Mesenchymal stem cell (in vitro differentiated cells and primary cell): ENCODE results near the gene UCN2.

Experiments
- DNase-seq: peaks from one replicate; pipeline ENCODE4 v3.0.0-alpha.2; 2013
- H2AFZ ChIP-seq: one replicate; pipeline ENCODE4 v1.6.1; 2013; ENCODE audit warnings: low read depth, mild to moderate bottlenecking, control low read depth, inconsistent platforms, low read length, moderate library complexity
- H2AK5ac ChIP-seq: 2 replicates; pipeline ENCODE4 v1.6.1; 2013; ENCODE audit warnings: low read length, moderate library complexity, mild to moderate bottlenecking, inconsistent platforms; ENCODE audit not compliant: severe bottlenecking
- H2BK120ac ChIP-seq: one replicate; pipeline ENCODE4 v1.6.1; 2013; ENCODE audit warnings: low read depth, mild to moderate bottlenecking, inconsistent platforms, low read length, moderate library complexity
- H2BK12ac ChIP-seq, 2 experiments: one replicate each; pipeline ENCODE4 v1.6.1; 2013; ENCODE audit warnings: inconsistent platforms in 2 of 2, low read length in 2 of 2, mild to moderate bottlenecking in 2 of 2, moderate library complexity in 2 of 2, control low read depth in 1 of 2
- H2BK15ac ChIP-seq: one replicate; pipeline ENCODE4 v1.6.1; 2013; ENCODE audit warnings: mild to moderate bottlenecking, low read depth, inconsistent platforms; ENCODE audit not compliant: poor library complexity, severe bottlenecking
- H2BK5ac ChIP-seq: 2 replicates; pipeline ENCODE4 v1.6.1; 2013; ENCODE audit warnings: low read depth, mild to moderate bottlenecking, low read length, control low read depth, inconsistent platforms; ENCODE audit not compliant: poor library complexity, severe bottlenecking
- H3K14ac ChIP-seq, 2 experiments: one replicate each; pipeline ENCODE4 v1.6.1; 2013; ENCODE audit warnings: inconsistent platforms in 2 of 2, low read length in 2 of 2, control low read depth in 1 of 2, mild to moderate bottlenecking in 1 of 2, moderate library complexity in 1 of 2
- H3K18ac ChIP-seq, 2 experiments: one replicate each; pipeline ENCODE4 v1.6.1; 2013; ENCODE audit warnings: inconsistent platforms in 2 of 2, low read length in 2 of 2, control low read depth in 1 of 2, low read depth in 1 of 2, mild to moderate bottlenecking in 1 of 2
- H3K23ac ChIP-seq, 2 experiments: one replicate each; pipeline ENCODE4 v1.6.1; 2013; ENCODE audit warnings: inconsistent platforms in 2 of 2, low read length in 2 of 2, mild to moderate bottlenecking in 2 of 2, moderate library complexity in 2 of 2, control low read depth in 1 of 2
- H3K27ac ChIP-seq: 2 replicates; pipeline ENCODE4 v1.5.1; 2013; ENCODE audit warnings: mild to moderate bottlenecking, moderate library complexity, low read length, control low read depth, inconsistent platforms; ENCODE audit not compliant: poor library complexity, severe bottlenecking
- H3K27me3 ChIP-seq, 2 experiments: 2 replicates each; pipeline versions ENCODE4 v1.6.1 to v1.7.0; 2013; ENCODE audit warnings: low read length in 2 of 2, mild to moderate bottlenecking in 2 of 2, moderate library complexity in 2 of 2, control low read depth in 1 of 2, inconsistent platforms in 1 of 2; ENCODE audit not compliant: control insufficient read depth in 1 of 2, insufficient read depth in 1 of 2
- H3K36me3 ChIP-seq, 2 experiments: 2 replicates each; pipeline versions ENCODE4 v1.6.1 to v1.7.0; 2013; ENCODE audit warnings: low read length in 2 of 2, control low read depth in 1 of 2, inconsistent platforms in 1 of 2, low read depth in 1 of 2, mild to moderate bottlenecking in 1 of 2; ENCODE audit not compliant: insufficient read depth in 2 of 2, control insufficient read depth in 1 of 2
- H3K4ac ChIP-seq, 2 experiments: one replicate each; pipeline ENCODE4 v1.6.1; 2013; ENCODE audit warnings: inconsistent platforms in 2 of 2, low read length in 2 of 2, mild to moderate bottlenecking in 2 of 2, moderate library complexity in 2 of 2, control low read depth in 1 of 2, low read depth in 1 of 2
- H3K4me1 ChIP-seq: 2 replicates; pipeline ENCODE4 v1.6.1; 2013; ENCODE audit warnings: low read depth, low read length, control low read depth; ENCODE audit not compliant: control insufficient read depth, insufficient read depth
- H3K4me2 ChIP-seq: 2 replicates; pipeline ENCODE4 v1.6.1; 2013; ENCODE audit warnings: low read length, mild to moderate bottlenecking, inconsistent platforms; ENCODE audit not compliant: poor library complexity, severe bottlenecking
- H3K4me3 ChIP-seq, 2 experiments: 2 replicates each; pipeline versions ENCODE4 v1.5.1 to v1.7.0; 2013; ENCODE audit warnings: low read length in 2 of 2, mild to moderate bottlenecking in 2 of 2, control low read depth in 1 of 2, low read depth in 1 of 2; ENCODE audit not compliant: insufficient read depth in 1 of 2
- H3K79me1 ChIP-seq: replicated peaks from 2 replicates; pipeline ENCODE4 v1.6.1; 2013; ENCODE audit warnings: mild to moderate bottlenecking, control low read depth, low read length, inconsistent platforms; ENCODE audit not compliant: poor library complexity, severe bottlenecking
- H3K9ac ChIP-seq: 2 replicates; pipeline ENCODE4 v1.7.0; 2013; ENCODE audit warnings: mild to moderate bottlenecking, low read length, moderate library complexity
- H3K9me3 ChIP-seq: 2 replicates; pipeline ENCODE4 v1.7.0; 2013; ENCODE audit warnings: mild to moderate bottlenecking, low read length; ENCODE audit not compliant: control insufficient read depth
- H4K8ac ChIP-seq: one replicate; pipeline ENCODE4 v1.6.1; 2013; ENCODE audit warnings: inconsistent platforms, mild to moderate bottlenecking, low read length, moderate library complexity
- H4K91ac ChIP-seq: one replicate; pipeline ENCODE4 v1.6.1; 2013; ENCODE audit warnings: mild to moderate bottlenecking, low read length, inconsistent platforms
- WGBS: methylation state at CpG from one replicate; pipeline ENCODE4 v1.1.7; 2013; ENCODE audit warnings: mixed read lengths; 5-methylcytosine and 5-hydroxymethylcytosine counted together

The UCN2 gene

DNA sequence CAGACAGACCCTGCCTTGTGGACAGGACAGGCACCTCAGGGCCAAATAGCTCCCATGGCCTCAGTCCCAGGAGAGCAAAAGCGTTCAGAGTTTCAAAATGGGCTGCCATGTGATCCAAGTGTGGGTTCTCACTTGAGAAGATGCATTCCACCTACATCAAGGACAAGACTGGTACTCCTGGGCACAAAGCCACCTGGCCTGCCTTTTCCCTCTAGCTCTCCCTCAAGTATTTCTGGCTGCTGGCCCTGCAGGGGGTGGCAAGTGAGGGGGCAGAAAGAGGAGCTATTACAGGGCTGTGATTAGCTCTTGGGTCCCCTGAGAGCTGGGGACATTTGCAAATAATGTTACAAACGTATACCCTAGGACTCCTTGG is 38.0 kb upstream of the UCN2 start:
- H3K27ac ChIP-seq, result no peak overlapping the region
- H3K18ac ChIP-seq, result no peak overlapping the region
- H3K9me3 ChIP-seq, result no peaks in the 10 kb centered on the region
- H2AFZ ChIP-seq, result no peak overlapping the region
- H3K4me3 ChIP-seq, result no peak overlapping the region
- no peak overlapping the region for H2BK12ac ChIP-seq
- H3K14ac ChIP-seq, result no peak overlapping the region
- H2BK5ac ChIP-seq, result no peak overlapping the region
- DNase-seq, result no peak
- H3K27me3 ChIP-seq, result no peaks in the 10 kb centered on the region
- H3K4ac ChIP-seq, result no peak overlapping the region
- H2BK15ac ChIP-seq, result no peak overlapping the region
- peaks cover 28% of the 10 kb centered on the region for H3K79me1 ChIP-seq
- H3K4me1 ChIP-seq, result peaks cover 50% of the 10 kb centered on the region
- no peak overlapping the region for H4K91ac ChIP-seq
- no peak overlapping the region for H3K9ac ChIP-seq
- H3K4me2 ChIP-seq, result no peak overlapping the region
- no peak overlapping the region for H3K23ac ChIP-seq
- WGBS, result 93% methylated on average over 2 of the region's 2 CpGs
- no peak overlapping the region for H2BK120ac ChIP-seq
- no peak overlapping the region for H2AK5ac ChIP-seq
- H3K36me3 ChIP-seq, result peaks cover 79 to 84% of the 10 kb centered on the region in 2 experiments
- H4K8ac ChIP-seq, result no peak overlapping the region

DNA sequence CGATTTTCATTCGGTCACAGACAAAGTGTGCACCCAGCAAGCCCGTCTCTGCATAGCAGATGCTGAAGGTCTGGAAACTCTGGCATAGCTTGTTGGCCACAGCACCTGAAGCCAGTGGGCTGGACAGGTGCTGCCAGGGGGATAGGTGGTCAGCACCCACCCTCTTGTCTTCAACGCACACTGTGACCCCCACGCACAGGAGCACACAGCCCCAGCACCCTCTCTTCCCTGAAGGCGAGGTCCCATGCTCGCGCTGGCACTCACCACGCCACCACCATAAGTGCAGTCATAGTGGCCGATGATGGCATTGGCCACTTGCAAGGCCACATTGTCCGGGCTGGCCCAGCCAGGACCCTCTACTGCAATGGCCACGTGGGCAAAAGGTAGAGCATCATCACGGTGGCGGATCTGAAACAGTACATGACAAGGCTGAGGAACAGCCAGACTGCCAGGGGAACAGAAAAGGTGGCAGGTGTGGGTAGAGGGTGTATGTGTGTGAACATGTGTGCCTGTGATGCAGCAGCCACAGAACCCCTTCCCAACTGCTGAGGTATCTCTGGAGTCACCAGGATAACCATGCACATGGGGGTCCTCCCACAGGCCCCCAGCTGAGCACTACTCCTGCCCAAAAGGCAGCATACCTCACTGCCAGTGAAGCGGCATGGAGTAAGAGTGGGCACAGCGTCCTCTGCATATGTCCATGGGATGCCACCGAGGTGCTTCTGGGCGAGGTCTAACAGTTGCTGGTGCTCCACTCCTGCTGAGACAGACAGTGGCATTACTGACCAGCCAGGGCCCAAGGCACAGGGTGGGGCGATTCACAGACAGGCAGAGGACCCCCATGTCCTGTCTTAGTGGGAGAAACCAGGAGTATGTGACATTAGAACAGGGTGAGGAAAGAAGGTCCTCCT is 37.4 kb upstream of the UCN2 start:
- no peak overlapping the region for H3K4ac ChIP-seq
- peaks cover 75 to 85% of the 10 kb centered on the region in 2 experiments for H3K36me3 ChIP-seq
- H3K18ac ChIP-seq, result no peak overlapping the region
- H3K4me1 ChIP-seq, result peaks cover 56% of the 10 kb centered on the region
- no peak overlapping the region for H3K4me2 ChIP-seq
- H2BK120ac ChIP-seq, result no peak overlapping the region
- H2BK15ac ChIP-seq, result peak overlapping the region; percentile 45
- no peak overlapping the region for H4K8ac ChIP-seq
- WGBS, result 98% methylated on average over 19 of the region's 19 CpGs
- H4K91ac ChIP-seq, result peak overlapping the region; percentile 71
- no peak overlapping the region for H2AFZ ChIP-seq
- H2BK5ac ChIP-seq, result no peak overlapping the region
- no peaks in the 10 kb centered on the region for H3K27me3 ChIP-seq
- H3K9me3 ChIP-seq, result no peaks in the 10 kb centered on the region
- no peak overlapping the region for H3K14ac ChIP-seq
- no peak overlapping the region for H2BK12ac ChIP-seq
- peak overlapping the region; percentile 5 for H2AK5ac ChIP-seq
- DNase-seq, result no peak
- no peak overlapping the region for H3K4me3 ChIP-seq
- H3K79me1 ChIP-seq, result peaks cover 28% of the 10 kb centered on the region
- no peak overlapping the region for H3K9ac ChIP-seq
- H3K27ac ChIP-seq, result no peak overlapping the region
- H3K23ac ChIP-seq, result no peak overlapping the region

DNA sequence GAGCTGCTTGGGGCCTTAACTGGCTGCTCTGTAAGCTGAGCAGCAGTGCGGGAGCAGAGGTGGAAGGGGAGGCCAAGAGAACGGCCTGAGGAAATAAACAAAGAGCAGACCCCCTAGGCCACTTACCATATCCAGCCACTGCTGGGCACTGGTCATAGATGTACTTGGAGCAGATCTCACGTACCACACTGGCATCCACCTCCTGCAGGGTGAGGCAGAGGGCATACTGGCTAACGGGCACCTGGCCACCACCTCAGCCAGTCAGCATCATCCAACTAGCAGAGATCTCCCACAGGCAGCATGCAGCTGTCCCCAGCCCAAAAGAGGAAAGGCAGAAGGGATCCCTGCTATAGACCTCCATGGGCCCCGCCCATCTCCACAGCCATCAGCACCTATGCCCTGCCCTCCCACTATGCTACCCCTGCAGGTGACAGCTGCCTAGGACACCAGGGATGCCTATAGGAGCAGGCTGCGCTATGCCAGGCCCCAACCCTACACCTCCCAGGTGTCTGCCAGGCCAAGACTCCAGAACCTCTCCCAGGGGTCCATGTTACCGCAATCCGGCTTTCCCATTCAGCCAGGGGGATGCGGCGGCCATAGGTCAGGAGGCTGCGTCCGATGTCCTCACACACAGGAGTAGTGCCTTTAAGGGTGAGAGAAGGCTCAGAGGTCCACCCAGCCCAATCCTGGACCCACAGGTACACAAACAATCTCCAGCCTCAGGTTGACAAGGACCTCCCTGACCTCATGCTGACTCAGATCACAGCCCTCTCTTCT is 36.1 kb upstream of the UCN2 start:
- peak overlapping the region; percentile 73 for H2BK120ac ChIP-seq
- H4K8ac ChIP-seq, result peak overlapping the region; percentile 88
- H2AK5ac ChIP-seq, result peak overlapping the region; percentile 49
- no peak overlapping the region for H3K4me2 ChIP-seq
- peak overlapping the region; percentile 98 for H4K91ac ChIP-seq
- no peak for DNase-seq
- H3K23ac ChIP-seq, result no peak overlapping the region
- peak overlapping the region in 1 of 2 experiments; percentile 12 for H3K4me3 ChIP-seq
- peaks cover 65% of the 10 kb centered on the region for H3K4me1 ChIP-seq
- H2BK12ac ChIP-seq, result peak overlapping the region; percentile 92 to 95
- no peak overlapping the region for H3K14ac ChIP-seq
- H2AFZ ChIP-seq, result no peak overlapping the region
- peaks cover 22% of the 10 kb centered on the region for H3K79me1 ChIP-seq
- peak overlapping the region; percentile 65 for H3K9ac ChIP-seq
- no peaks in the 10 kb centered on the region for H3K27me3 ChIP-seq
- peak overlapping the region; percentile 91 for H3K27ac ChIP-seq
- H3K9me3 ChIP-seq, result no peaks in the 10 kb centered on the region
- no peak overlapping the region for H2BK15ac ChIP-seq
- H3K4ac ChIP-seq, result peak overlapping the region; percentile 79 to 87
- H3K18ac ChIP-seq, result peak overlapping the region; percentile 81 to 92
- H3K36me3 ChIP-seq, result peaks cover 62 to 72% of the 10 kb centered on the region in 2 experiments
- no peak overlapping the region for H2BK5ac ChIP-seq
- WGBS, result 98% methylated on average over 7 of the region's 12 CpGs

DNA sequence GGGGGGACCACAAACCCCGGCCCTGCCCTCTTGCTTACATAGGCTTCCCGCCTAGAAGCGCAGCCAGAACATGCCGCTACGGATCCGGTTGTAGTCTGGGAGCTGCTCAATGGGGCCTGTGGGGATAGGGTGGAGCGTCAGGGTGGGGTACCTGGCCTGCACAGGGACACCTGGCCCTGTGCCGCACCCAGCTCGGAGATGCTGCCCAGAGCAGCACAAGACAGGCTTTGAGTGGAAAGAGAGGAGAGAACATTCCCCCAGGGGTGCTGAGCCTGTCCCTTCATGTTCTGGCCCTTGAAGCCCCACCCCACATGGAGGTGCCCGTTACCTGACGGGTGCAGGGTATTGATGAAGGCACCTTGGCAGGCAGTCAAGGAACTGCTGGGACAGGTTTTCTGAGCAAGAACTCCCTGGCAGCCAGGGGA is 35.5 kb upstream of the UCN2 start:
- peak overlapping the region; percentile 4 for H3K4me2 ChIP-seq
- peak overlapping the region; percentile 98 for H4K91ac ChIP-seq
- H3K36me3 ChIP-seq, result peaks cover 56 to 66% of the 10 kb centered on the region in 2 experiments
- peak overlapping the region in 1 of 2 experiments; percentile 12 for H3K4me3 ChIP-seq
- peak overlapping the region; percentile 92 to 95 for H2BK12ac ChIP-seq
- peak overlapping the region; percentile 88 for H4K8ac ChIP-seq
- peak overlapping the region; percentile 73 for H2BK120ac ChIP-seq
- peak overlapping the region; percentile 65 for H3K9ac ChIP-seq
- H3K4ac ChIP-seq, result peak overlapping the region; percentile 79 to 87
- no peaks in the 10 kb centered on the region for H3K27me3 ChIP-seq
- H3K18ac ChIP-seq, result peak overlapping the region; percentile 81 to 92
- H2BK5ac ChIP-seq, result no peak overlapping the region
- peak overlapping the region; percentile 49 for H2AK5ac ChIP-seq
- H3K9me3 ChIP-seq, result no peaks in the 10 kb centered on the region
- DNase-seq, result no peak
- H3K27ac ChIP-seq, result peak overlapping the region; percentile 91
- H3K4me1 ChIP-seq, result peaks cover 71% of the 10 kb centered on the region
- H2BK15ac ChIP-seq, result peak overlapping the region; percentile 85
- H3K79me1 ChIP-seq, result peaks cover 19% of the 10 kb centered on the region
- no peak overlapping the region for H2AFZ ChIP-seq
- H3K14ac ChIP-seq, result peak overlapping the region in 1 of 2 experiments; percentile 55
- H3K23ac ChIP-seq, result no peak overlapping the region
- 90% methylated on average over 11 of the region's 11 CpGs for WGBS
